ENCODE results near the gene PITPNC1. TPM values are rescaled to one million over a fixed set of nuclear protein-coding genes. Genes with fewer than 3 reads are reported as not detected.

PITPNC1 gene
- total and polyA plus RNA-seq, 5 donors from 2014 or later = 27.3 to 47.9 (median 39.5) TPM

DNA sequence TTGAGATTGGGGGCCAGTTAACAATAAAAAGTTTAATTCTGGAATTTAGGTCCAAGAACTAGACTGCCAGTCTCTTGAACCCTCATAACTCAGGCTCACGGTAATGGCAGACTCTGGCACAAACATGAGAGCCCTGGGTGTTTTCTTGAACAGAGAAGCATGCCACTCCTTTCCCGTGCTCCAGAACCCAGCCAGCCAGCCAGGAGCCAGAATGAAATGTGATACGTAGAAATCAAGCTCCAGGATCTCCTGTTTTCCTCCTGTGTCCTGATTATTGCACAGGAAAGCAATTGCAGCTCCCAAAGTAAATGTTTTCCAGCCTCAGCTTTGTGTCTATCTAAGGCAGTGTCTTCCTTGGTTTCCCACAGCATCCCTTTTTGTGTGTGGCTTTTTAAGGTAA is 294.4 kb downstream of the PITPNC1 start:
- Mint-ChIP-seq H3K27me3 (no peaks in the 10 kb centered on the region), H3K4me3 (no peak overlapping the region), H3K4me1 (no peaks in the 10 kb centered on the region), H3K9me3 (peaks cover 0 to 2% (median 0%) of the 10 kb centered on the region in 7 donors), H3K36me3 (peaks cover 24% of the 10 kb centered on the region), H3K27ac (no peak overlapping the region)
- no peak for ATAC-seq (ENCODE audit: low read depth in 2 of 2)
- no peaks in the 10 kb centered on the region for H3K9me3 ChIP-seq (ENCODE audit: control insufficient read depth in 2 of 2, low read length in 2 of 2)
- H3K27ac ChIP-seq (ENCODE audit: insufficient read depth, low read length, poor library complexity, severe bottlenecking) = no peak overlapping the region
- H3K27me3 ChIP-seq (ENCODE audit: control insufficient read depth, insufficient read depth, low read length) = no peaks in the 10 kb centered on the region
- H3K4me1 ChIP-seq (ENCODE audit: control insufficient read depth, insufficient read depth, low read length, poor library complexity, severe bottlenecking) = no peaks in the 10 kb centered on the region
- no peak for DNase-seq
- H3K36me3 ChIP-seq (ENCODE audit: control insufficient read depth, insufficient read depth, low read length) = peaks cover 21% of the 10 kb centered on the region
- H3K4me3 ChIP-seq (ENCODE audit: low read depth, low read length) = no peak overlapping the region

DNA sequence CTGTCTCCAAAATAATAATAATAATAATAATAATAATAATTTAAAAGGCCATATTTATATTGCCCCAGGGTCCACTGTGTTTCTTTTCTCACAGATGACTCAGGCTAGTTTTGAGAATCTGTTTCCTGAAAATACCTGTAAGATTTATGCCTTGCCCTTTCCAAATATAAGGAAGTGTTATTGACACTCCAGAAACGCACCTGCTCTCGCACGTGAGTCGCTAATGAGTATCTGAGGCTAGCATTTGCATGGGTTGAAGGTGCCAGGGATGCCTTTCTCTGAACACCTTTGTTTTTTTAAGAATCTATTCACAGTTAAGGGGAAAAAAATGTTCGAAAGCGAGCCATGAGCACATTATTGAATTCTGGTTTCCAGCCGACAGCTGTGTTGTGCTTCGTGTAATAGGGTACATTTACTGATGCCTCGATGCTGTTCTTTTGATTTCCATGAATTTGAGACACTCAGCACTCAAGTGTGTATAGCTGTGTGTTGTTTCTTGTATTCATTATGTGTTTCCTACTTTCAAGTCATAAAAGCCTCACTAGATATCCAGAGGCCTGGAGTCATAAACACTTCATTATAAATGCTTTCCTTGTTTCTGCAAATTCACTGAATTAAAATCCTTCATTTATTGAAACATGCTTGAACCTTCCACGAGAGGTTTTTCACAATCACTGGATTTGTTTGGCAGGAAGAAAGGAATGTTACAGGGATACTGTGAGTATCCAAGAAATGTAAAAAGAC is 295.7 kb downstream of the PITPNC1 start:
- H3K36me3 Mint-ChIP-seq = peaks cover 24% of the 10 kb centered on the region
- Histone ChIP-seq H3K27me3 (ENCODE audit: control insufficient read depth, insufficient read depth, low read length) (no peaks in the 10 kb centered on the region), H3K36me3 (ENCODE audit: control insufficient read depth, insufficient read depth, low read length) (peaks cover 22% of the 10 kb centered on the region), H3K27ac (ENCODE audit: insufficient read depth, low read length, poor library complexity, severe bottlenecking) (no peak overlapping the region), H3K4me3 (ENCODE audit: low read depth, low read length) (no peak overlapping the region), H3K9me3 (ENCODE audit: control insufficient read depth in 2 of 2, low read length in 2 of 2) (no peaks in the 10 kb centered on the region), H3K4me1 (ENCODE audit: control insufficient read depth, insufficient read depth, low read length, poor library complexity, severe bottlenecking) (no peaks in the 10 kb centered on the region)
- peaks cover 0 to 2% (median 0%) of the 10 kb centered on the region in 7 donors for H3K9me3 Mint-ChIP-seq
- no peaks in the 10 kb centered on the region for H3K4me1 Mint-ChIP-seq
- ATAC-seq (ENCODE audit: low read depth in 2 of 2) (no peak), DNase-seq (no peak)
- no peak overlapping the region for H3K4me3 Mint-ChIP-seq
- no peaks in the 10 kb centered on the region for H3K27me3 Mint-ChIP-seq
- no peak overlapping the region for H3K27ac Mint-ChIP-seq

DNA sequence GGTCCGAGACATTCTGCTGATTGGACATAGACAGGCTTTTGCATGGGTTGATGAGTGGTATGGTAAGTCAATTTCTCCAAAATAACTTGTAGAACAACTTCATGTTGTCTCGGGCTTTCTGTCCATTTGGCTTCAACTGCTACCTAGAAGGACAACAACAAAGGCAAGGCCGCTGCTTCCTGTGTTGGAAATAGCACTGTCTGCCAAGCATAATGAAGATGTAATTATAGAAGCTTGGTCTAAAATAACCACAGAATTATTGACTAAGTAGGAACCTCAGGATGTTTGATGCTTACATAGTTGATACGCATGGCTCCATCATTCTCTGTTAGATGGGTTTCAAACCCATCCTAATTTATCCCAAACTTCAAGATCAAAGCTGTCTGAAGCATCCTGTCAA is 298.4 kb downstream of the PITPNC1 start:
- Histone ChIP-seq H3K4me1 (ENCODE audit: control insufficient read depth, insufficient read depth, low read length, poor library complexity, severe bottlenecking) (no peaks in the 10 kb centered on the region), H3K27ac (ENCODE audit: insufficient read depth, low read length, poor library complexity, severe bottlenecking) (no peak overlapping the region), H3K4me3 (ENCODE audit: low read depth, low read length) (no peak overlapping the region), H3K9me3 (ENCODE audit: control insufficient read depth in 2 of 2, low read length in 2 of 2) (no peaks in the 10 kb centered on the region), H3K36me3 (ENCODE audit: control insufficient read depth, insufficient read depth, low read length) (peaks cover 20% of the 10 kb centered on the region), H3K27me3 (ENCODE audit: control insufficient read depth, insufficient read depth, low read length) (no peaks in the 10 kb centered on the region)
- Mint-ChIP-seq H3K27ac (no peak overlapping the region), H3K9me3 (no peaks in the 10 kb centered on the region), H3K4me1 (peaks cover 0 to 4% (median 0%) of the 10 kb centered on the region in 4 donors), H3K4me3 (no peak overlapping the region), H3K36me3 (peaks cover 20% of the 10 kb centered on the region), H3K27me3 (no peaks in the 10 kb centered on the region)
- no peak for DNase-seq
- ATAC-seq (ENCODE audit: low read depth in 2 of 2) = no peak

DNA sequence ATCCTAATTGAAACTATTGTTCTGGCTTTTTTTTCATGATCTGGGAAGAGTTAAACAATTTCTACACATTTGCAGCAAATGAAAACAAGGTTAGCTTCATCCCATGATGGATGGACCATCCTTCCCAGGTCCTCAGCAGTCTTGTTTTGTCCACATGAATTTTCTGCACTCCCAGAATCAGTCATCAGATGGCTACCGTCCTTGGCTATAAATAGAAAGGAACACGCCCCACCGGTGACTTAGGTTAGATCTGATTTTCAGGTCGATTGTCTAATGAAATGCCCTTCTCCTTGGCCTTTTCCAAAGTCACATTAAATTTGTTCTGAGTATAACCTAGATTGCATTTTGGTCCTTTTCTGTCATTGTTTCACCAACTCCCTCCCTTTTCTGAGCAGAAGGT is 299.2 kb downstream of the PITPNC1 start:
- no peak for ATAC-seq (ENCODE audit: low read depth in 2 of 2)
- Mint-ChIP-seq H3K4me3 (no peak overlapping the region), H3K36me3 (peaks cover 20% of the 10 kb centered on the region), H3K4me1 (peaks cover 0 to 4% (median under 1%) of the 10 kb centered on the region in 4 donors), H3K9me3 (no peaks in the 10 kb centered on the region), H3K27ac (no peak overlapping the region), H3K27me3 (no peaks in the 10 kb centered on the region)
- H3K27me3 ChIP-seq (ENCODE audit: control insufficient read depth, insufficient read depth, low read length) = no peaks in the 10 kb centered on the region
- no peak overlapping the region for H3K27ac ChIP-seq (ENCODE audit: insufficient read depth, low read length, poor library complexity, severe bottlenecking)
- peaks cover 20% of the 10 kb centered on the region for H3K36me3 ChIP-seq (ENCODE audit: control insufficient read depth, insufficient read depth, low read length)
- no peak for DNase-seq
- no peak overlapping the region for H3K4me3 ChIP-seq (ENCODE audit: low read depth, low read length)
- H3K9me3 ChIP-seq (ENCODE audit: control insufficient read depth in 2 of 2, low read length in 2 of 2) = no peaks in the 10 kb centered on the region
- H3K4me1 ChIP-seq (ENCODE audit: control insufficient read depth, insufficient read depth, low read length, poor library complexity, severe bottlenecking) = no peaks in the 10 kb centered on the region

DNA sequence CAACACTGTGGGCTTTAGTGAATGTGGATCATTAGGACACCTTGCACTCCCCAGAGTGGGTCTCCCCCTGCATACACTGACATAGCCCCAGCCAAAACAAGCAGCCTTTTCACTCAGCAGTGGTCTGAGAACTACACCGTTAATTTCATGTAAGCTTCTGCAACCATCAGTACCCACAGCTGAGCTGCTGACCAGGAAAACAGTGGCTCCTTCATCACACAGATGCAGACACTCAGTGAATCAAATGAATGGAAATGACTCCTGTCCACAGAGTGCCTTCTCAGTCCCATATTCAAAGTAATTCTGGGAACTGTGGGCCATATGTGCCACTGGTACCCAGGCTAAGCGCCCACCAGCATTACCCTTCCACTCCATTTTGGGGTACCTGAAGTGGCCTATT is 301.3 kb downstream of the PITPNC1 start:
- H3K9me3 Mint-ChIP-seq = no peaks in the 10 kb centered on the region
- ATAC-seq (ENCODE audit: low read depth in 2 of 2) (no peak), DNase-seq (no peak)
- H3K27me3 ChIP-seq (ENCODE audit: control insufficient read depth, insufficient read depth, low read length) = no peaks in the 10 kb centered on the region
- no peaks in the 10 kb centered on the region for H3K27me3 Mint-ChIP-seq
- peaks cover 14% of the 10 kb centered on the region for H3K36me3 Mint-ChIP-seq
- H3K4me1 ChIP-seq (ENCODE audit: control insufficient read depth, insufficient read depth, low read length, poor library complexity, severe bottlenecking) = no peaks in the 10 kb centered on the region
- H3K36me3 ChIP-seq (ENCODE audit: control insufficient read depth, insufficient read depth, low read length) = peaks cover 12% of the 10 kb centered on the region
- no peaks in the 10 kb centered on the region for H3K9me3 ChIP-seq (ENCODE audit: control insufficient read depth in 2 of 2, low read length in 2 of 2)
- no peak overlapping the region for H3K27ac Mint-ChIP-seq
- no peak overlapping the region for H3K4me3 Mint-ChIP-seq
- H3K4me3 ChIP-seq (ENCODE audit: low read depth, low read length) = no peak overlapping the region
- H3K4me1 Mint-ChIP-seq = peaks cover 0 to 4% (median under 1%) of the 10 kb centered on the region in 4 donors
- H3K27ac ChIP-seq (ENCODE audit: insufficient read depth, low read length, poor library complexity, severe bottlenecking) = no peak overlapping the region

DNA sequence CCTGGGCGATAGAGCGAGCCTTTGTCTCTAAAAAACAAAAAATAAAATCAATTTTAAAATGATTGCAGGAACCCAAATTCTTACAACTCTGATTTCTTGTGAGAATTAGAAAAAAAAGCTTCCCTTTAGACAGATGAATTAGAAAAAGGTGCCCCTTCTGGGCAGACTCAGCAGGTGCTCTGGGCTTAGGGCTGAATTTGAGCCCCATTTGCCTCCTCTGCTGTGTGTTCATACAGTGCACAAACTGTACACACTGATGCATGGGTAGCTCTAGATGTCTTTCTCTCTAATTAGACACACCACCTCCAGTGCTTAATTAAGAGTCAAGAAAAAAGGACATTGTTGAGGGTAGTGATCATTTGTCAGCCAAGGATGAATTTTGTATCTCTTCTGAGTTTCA is 302.1 kb downstream of the PITPNC1 start:
- Mint-ChIP-seq H3K27ac (peak overlapping the region in 1 of 3 donors; percentile 64), H3K4me1 (peaks cover 0 to 4% (median under 1%) of the 10 kb centered on the region in 4 donors), H3K27me3 (no peaks in the 10 kb centered on the region), H3K36me3 (peaks cover 13% of the 10 kb centered on the region), H3K4me3 (no peak overlapping the region), H3K9me3 (no peaks in the 10 kb centered on the region)
- ATAC-seq (ENCODE audit: low read depth in 2 of 2) (no peak), DNase-seq (no peak)
- Histone ChIP-seq H3K9me3 (ENCODE audit: control insufficient read depth in 2 of 2, low read length in 2 of 2) (no peaks in the 10 kb centered on the region), H3K36me3 (ENCODE audit: control insufficient read depth, insufficient read depth, low read length) (peaks cover 12% of the 10 kb centered on the region), H3K4me1 (ENCODE audit: control insufficient read depth, insufficient read depth, low read length, poor library complexity, severe bottlenecking) (no peaks in the 10 kb centered on the region), H3K4me3 (ENCODE audit: low read depth, low read length) (no peak overlapping the region), H3K27ac (ENCODE audit: insufficient read depth, low read length, poor library complexity, severe bottlenecking) (no peak overlapping the region), H3K27me3 (ENCODE audit: control insufficient read depth, insufficient read depth, low read length) (no peaks in the 10 kb centered on the region)

DNA sequence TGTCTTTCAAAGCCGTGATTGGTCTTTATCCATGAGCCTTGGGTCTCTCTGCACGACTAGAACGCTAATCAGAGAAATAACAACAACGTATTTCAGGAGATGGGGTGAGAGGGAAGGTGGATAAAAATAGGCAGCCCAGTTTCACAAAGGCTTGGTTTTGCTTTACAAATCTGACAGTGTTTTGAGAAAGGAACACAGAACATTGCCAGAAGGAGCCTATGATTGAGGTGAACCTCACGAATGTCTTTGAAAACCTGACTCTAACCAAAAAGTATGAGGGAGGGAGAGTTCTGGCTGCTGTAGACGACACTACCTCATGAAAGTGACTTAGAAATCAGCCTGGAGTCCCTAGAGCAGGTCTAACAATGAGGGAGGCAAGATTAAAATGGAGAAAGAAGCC is 302.6 kb downstream of the PITPNC1 start:
- no peaks in the 10 kb centered on the region for H3K27me3 ChIP-seq (ENCODE audit: control insufficient read depth, insufficient read depth, low read length)
- peaks cover 12% of the 10 kb centered on the region for H3K36me3 ChIP-seq (ENCODE audit: control insufficient read depth, insufficient read depth, low read length)
- Mint-ChIP-seq H3K36me3 (peaks cover 13% of the 10 kb centered on the region), H3K9me3 (no peaks in the 10 kb centered on the region), H3K4me1 (peaks cover 0 to 4% (median under 1%) of the 10 kb centered on the region in 4 donors), H3K4me3 (no peak overlapping the region), H3K27me3 (no peaks in the 10 kb centered on the region), H3K27ac (peak overlapping the region in 2 of 3 donors; percentile 60 to 64)
- H3K4me1 ChIP-seq (ENCODE audit: control insufficient read depth, insufficient read depth, low read length, poor library complexity, severe bottlenecking) = no peaks in the 10 kb centered on the region
- no peak for DNase-seq
- no peak for ATAC-seq (ENCODE audit: low read depth in 2 of 2)
- no peak overlapping the region for H3K4me3 ChIP-seq (ENCODE audit: low read depth, low read length)
- H3K9me3 ChIP-seq (ENCODE audit: control insufficient read depth in 2 of 2, low read length in 2 of 2) = no peaks in the 10 kb centered on the region
- H3K27ac ChIP-seq (ENCODE audit: insufficient read depth, low read length, poor library complexity, severe bottlenecking) = no peak overlapping the region

All from CD4-positive, CD25-positive, alpha-beta regulatory T cell (primary cell).